HEK293 (cell line): ENCODE measurements around the gene PMP22.
A peak's percentile ranks its signal among the peaks of the same experiment; 100 is the strongest.
"Not testable (repeated sequence)": the region's sequence is repeated elsewhere in the genome, so short reads cannot be mapped to it uniquely, and the experiment has no call there.

Source experiments
- CTCF ChIA-PET: fragments of 350-600 bp; formaldehyde crosslinking; extraction: SDS; loops from one replicate; lab custom pipeline; 2021; ENCODE audit warnings: antibody characterized with exemption; lab: Yijun Ruan, JAX
- POLR2A ChIA-PET: fragments of 300-600 bp; formaldehyde crosslinking; extraction: SDS; loops from one replicate; lab custom pipeline; 2020; ENCODE audit warnings: antibody characterized with exemption, inconsistent platforms; lab: Yijun Ruan, JAX
- H3K27ac ChIP-seq: fragments of 200-500 bp; sonication (Bioruptor generic); 2 replicates; pipeline ENCODE4 v1.5.1; 2014; ENCODE audit warnings: low read depth, low read length, control low read depth, inconsistent platforms; ENCODE audit errors: extremely low read depth
- H3K36me3 ChIP-seq, 2 experiments: fragments of 200-500 bp in 1 of 2; sonication (Bioruptor generic) in 1 of 2; 1 replicate in 1 of 2; 2 replicates in 1 of 2; pipeline ENCODE4 v1.5.1; 2014 to 2017; ENCODE audit warnings: inconsistent platforms in 2 of 2, low read length in 2 of 2; ENCODE audit not compliant: control insufficient read depth in 2 of 2, insufficient read depth in 1 of 2
- H3K4me1 ChIP-seq: fragments of 200-500 bp; sonication (Bioruptor generic); 2 replicates; pipeline ENCODE4 v1.5.1; 2014; ENCODE audit warnings: mild to moderate bottlenecking, low read length, inconsistent platforms; ENCODE audit not compliant: control insufficient read depth, insufficient read depth
- H3K4me3 ChIP-seq: 2 replicates; pipeline ENCODE4 v1.5.1; 2011; ENCODE audit warnings: low read depth, mild to moderate bottlenecking, control low read depth, low read length, moderate library complexity
- H3K9me3 ChIP-seq: fragments of 200-500 bp; sonication (Bioruptor generic); 2 replicates; pipeline ENCODE4 v1.5.1; 2014; ENCODE audit warnings: low read depth, low read length, inconsistent platforms; ENCODE audit not compliant: control insufficient read depth, insufficient read depth
- EGR2 ChIP-seq: fragments of 450-650 bp; formaldehyde crosslinking; IDR thresholded peaks from 2 replicates; pipeline ENCODE4 v1.5.1; 2016; ENCODE audit warnings: low read depth, missing biosample characterization, missing genetic modification characterization
- MZF1 ChIP-seq: fragments of 450-650 bp; formaldehyde crosslinking; IDR thresholded peaks from 2 replicates; pipeline ENCODE4 v1.5.1; 2017; ENCODE audit warnings: missing biosample characterization, missing genetic modification characterization, borderline replicate concordance
- YY2 ChIP-seq: fragments of 450-650 bp; formaldehyde crosslinking; IDR thresholded peaks from 2 replicates; pipeline ENCODE4 v1.5.1; 2016; ENCODE audit warnings: missing biosample characterization, missing genetic modification characterization
- ZBTB20 ChIP-seq: fragments of 450-650 bp; formaldehyde crosslinking; IDR thresholded peaks from 2 replicates; pipeline ENCODE4 v1.5.1; 2016; ENCODE audit warnings: missing biosample characterization, missing genetic modification characterization
- ZFHX2 ChIP-seq: fragments of 450-650 bp; formaldehyde crosslinking; conservative IDR thresholded peaks from 2 replicates; pipeline ENCODE4 v1.5.1; 2016; ENCODE audit warnings: missing biosample characterization, missing genetic modification characterization
- ZNF121 ChIP-seq: fragments of 450-650 bp; formaldehyde crosslinking; IDR thresholded peaks from 2 replicates; pipeline ENCODE4 v1.5.1; 2016; ENCODE audit warnings: missing biosample characterization, missing genetic modification characterization
- ZNF146 ChIP-seq: fragments of 450-650 bp; formaldehyde crosslinking; IDR thresholded peaks from 2 replicates; pipeline ENCODE4 v1.5.1; 2016; ENCODE audit warnings: missing biosample characterization, missing genetic modification characterization
- ZNF175 ChIP-seq: fragments of 450-650 bp; formaldehyde crosslinking; IDR thresholded peaks from 2 replicates; pipeline ENCODE4 v1.5.1; 2016; ENCODE audit warnings: missing biosample characterization, missing genetic modification characterization
- ZNF211 ChIP-seq: fragments of 450-650 bp; formaldehyde crosslinking; IDR thresholded peaks from 2 replicates; pipeline ENCODE4 v1.5.1; 2016; ENCODE audit warnings: low read depth, missing biosample characterization, missing genetic modification characterization
- ZNF23 ChIP-seq: fragments of 450-650 bp; formaldehyde crosslinking; IDR thresholded peaks from 2 replicates; pipeline ENCODE4 v1.5.1; 2016; ENCODE audit warnings: missing biosample characterization, missing genetic modification characterization, borderline replicate concordance
- ZNF341 ChIP-seq: fragments of 450-650 bp; formaldehyde crosslinking; IDR thresholded peaks from 2 replicates; pipeline ENCODE4; 2016; ENCODE audit warnings: low read depth, missing biosample characterization, missing genetic modification characterization
- ZNF350 ChIP-seq: fragments of 450-650 bp; formaldehyde crosslinking; IDR thresholded peaks from 2 replicates; pipeline ENCODE4 v1.5.0; 2017; ENCODE audit warnings: missing biosample characterization, mild to moderate bottlenecking, missing genetic modification characterization
- ZNF433 ChIP-seq: fragments of 450-650 bp; formaldehyde crosslinking; IDR thresholded peaks from 2 replicates; pipeline ENCODE4 v1.5.1; 2016; ENCODE audit warnings: missing biosample characterization, missing genetic modification characterization, low read depth
- ZNF521 ChIP-seq: fragments of 450-650 bp; formaldehyde crosslinking; IDR thresholded peaks from 2 replicates; pipeline ENCODE4 v1.5.1; 2017; ENCODE audit warnings: missing biosample characterization, mild to moderate bottlenecking, missing genetic modification characterization
- ZNF548 ChIP-seq: fragments of 450-650 bp; formaldehyde crosslinking; IDR thresholded peaks from 2 replicates; pipeline ENCODE4 v1.5.1; 2016; ENCODE audit warnings: missing biosample characterization, missing genetic modification characterization
- ZNF549 ChIP-seq: fragments of 450-650 bp; IDR thresholded peaks from 2 replicates; pipeline ENCODE4 v1.5.1; 2018; ENCODE audit warnings: missing biosample characterization, missing genetic modification characterization, mild to moderate bottlenecking, inconsistent platforms, moderate library complexity
- ZNF585B ChIP-seq: fragments of 450-650 bp; formaldehyde crosslinking; IDR thresholded peaks from 2 replicates; pipeline ENCODE4 v1.5.1; 2016; ENCODE audit warnings: missing biosample characterization, missing genetic modification characterization
- ZNF654 ChIP-seq: fragments of 450-650 bp; formaldehyde crosslinking; IDR thresholded peaks from 2 replicates; pipeline ENCODE4 v1.5.1; 2016; ENCODE audit warnings: low read depth, missing biosample characterization, missing genetic modification characterization
- ZNF664 ChIP-seq: fragments of 450-650 bp; formaldehyde crosslinking; IDR thresholded peaks from 2 replicates; pipeline ENCODE4 v1.5.1; 2016; ENCODE audit warnings: missing biosample characterization, missing genetic modification characterization
- ZNF670 ChIP-seq: fragments of 450-650 bp; formaldehyde crosslinking; IDR thresholded peaks from 2 replicates; pipeline ENCODE4 v1.5.1; 2016; ENCODE audit warnings: missing biosample characterization, missing genetic modification characterization, low read depth
- ZNF785 ChIP-seq: fragments of 450-650 bp; formaldehyde crosslinking; IDR thresholded peaks from 2 replicates; pipeline ENCODE4 v1.5.1; 2016; ENCODE audit warnings: missing biosample characterization, missing genetic modification characterization
- ZNF791 ChIP-seq: fragments of 450-650 bp; formaldehyde crosslinking; IDR thresholded peaks from 2 replicates; pipeline ENCODE4 v1.5.1; 2016; ENCODE audit warnings: missing biosample characterization, missing genetic modification characterization
- TF ChIP-seq, protein P1 (sequence below): fragments of 450-650 bp; formaldehyde crosslinking; IDR thresholded peaks from 2 replicates; pipeline ENCODE4 v1.5.1; 2016; ENCODE audit warnings: missing biosample characterization, missing genetic modification characterization
- TF ChIP-seq, protein P2 (sequence below): fragments of 450-650 bp; formaldehyde crosslinking; IDR thresholded peaks from 2 replicates; pipeline ENCODE4 v1.5.1; 2016; ENCODE audit warnings: missing biosample characterization, missing genetic modification characterization

Gene PMP22

DNA sequence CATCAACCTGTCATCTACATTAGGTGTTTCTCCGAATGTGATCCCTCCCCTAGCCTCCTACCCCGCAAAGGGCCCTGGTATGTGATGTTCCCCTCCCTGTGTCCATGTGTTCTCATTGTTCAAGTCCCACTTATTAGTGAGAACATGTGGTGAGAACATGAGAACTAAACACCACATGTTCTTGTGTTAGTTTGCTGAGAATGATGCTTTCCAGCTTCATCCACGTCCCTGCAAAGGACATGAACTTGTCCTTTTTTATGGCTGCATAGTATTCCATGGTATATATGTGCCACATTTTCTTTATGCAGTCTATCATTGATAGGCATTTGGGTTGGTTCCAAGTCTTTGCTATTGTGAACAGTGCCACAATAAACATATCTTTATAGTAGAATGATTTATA, 43.3 kb downstream of the PMP22 start:
- H3K27ac ChIP-seq, POLR2A ChIA-PET, H3K36me3 ChIP-seq, H3K4me3 ChIP-seq, CTCF ChIA-PET, H3K4me1 ChIP-seq, H3K9me3 ChIP-seq: not testable (repeated sequence)
- TF ChIP-seq ZNF146, result peak; percentile 63

DNA sequence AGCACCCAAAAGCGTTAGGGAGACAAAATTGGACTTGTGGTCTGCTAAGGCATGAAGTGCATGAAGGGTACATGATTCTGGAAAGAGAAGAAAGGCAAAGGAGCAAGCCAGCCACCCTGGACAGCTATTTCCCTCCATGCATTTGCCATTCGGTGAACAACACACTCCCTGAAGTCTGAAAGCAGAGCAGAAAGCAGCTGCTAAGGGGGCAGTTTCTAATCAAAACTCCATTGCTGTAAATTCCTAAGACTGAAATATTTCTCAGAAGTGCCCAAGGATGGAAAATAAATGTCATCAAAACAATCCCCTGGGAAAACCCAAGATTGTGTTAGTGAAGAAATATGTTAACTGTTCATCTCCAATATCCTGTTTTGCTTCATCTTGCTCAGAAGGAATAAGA, 44.3 kb downstream of the PMP22 start:
- no peaks in the 10 kb centered on the region for H3K9me3 ChIP-seq
- CTCF ChIA-PET, result no interaction called here

DNA sequence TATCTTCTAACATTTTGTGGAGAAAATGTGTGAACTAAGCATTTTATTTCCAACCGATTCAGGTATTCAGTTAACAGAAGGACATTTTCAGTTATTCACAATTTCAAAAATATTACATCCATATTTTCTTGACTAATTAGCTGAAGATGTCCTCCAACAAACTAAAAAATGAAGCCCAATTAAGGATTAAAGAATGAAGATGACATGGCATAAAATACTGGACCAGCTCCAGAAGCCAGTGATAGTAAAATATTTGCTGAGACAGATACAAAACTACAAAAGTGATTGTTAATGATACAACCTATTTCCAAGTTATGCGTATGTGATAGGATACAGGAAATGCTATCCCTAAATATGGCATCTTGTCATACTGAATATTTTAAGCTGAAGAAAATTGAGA, 48.6 kb downstream of the PMP22 start:
- POLR2A ChIA-PET, result no interaction called here

More for the DNA sequence above, 44.3 kb downstream of the PMP22 start:
- TF ChIP-seq ZNF341, result no peak
- no peak for TF ChIP-seq EGR2 (tag by site-specific recombination)
- H3K4me1 ChIP-seq, result no peaks in the 10 kb centered on the region
- POLR2A ChIA-PET, result no interaction called here
- no peaks in the 10 kb centered on the region for H3K36me3 ChIP-seq
- H3K4me3 ChIP-seq, result no peak overlapping the region
- no peak overlapping the region for H3K27ac ChIP-seq

DNA sequence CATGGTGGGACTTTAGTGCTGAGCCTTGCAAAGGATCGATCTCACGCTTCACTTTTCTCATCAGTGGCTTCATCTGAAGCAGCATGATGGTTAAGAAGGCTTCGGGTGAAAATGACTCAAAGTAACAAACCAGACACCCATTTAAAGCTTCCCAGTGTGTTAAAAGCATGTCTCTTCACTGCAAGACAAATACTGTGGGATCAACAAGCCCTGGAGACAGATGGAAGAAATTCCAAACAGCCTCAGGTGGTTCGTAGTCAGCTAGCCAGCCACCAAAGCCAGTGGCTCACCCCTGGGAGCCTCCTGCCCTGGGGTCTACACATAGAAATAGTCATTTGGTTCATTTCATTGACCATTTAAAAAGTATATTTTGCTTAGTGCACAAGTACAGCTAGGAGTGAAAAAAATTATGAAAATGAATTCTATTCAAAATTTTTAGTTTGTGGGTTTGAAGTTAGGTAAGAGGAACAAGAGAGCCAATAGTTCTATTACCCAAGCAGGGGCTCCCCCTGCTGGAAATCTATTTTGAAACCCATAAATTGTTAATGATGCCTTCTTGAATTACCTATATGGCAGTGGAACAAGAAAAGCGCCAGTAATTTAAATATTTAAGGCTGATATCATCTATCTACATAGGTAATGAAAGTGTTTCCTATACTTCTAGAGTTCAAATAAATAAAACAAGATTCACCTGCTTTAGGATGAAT, 51.6 kb downstream of the PMP22 start:
- Histone ChIP-seq H3K36me3 (no peaks in the 10 kb centered on the region), H3K4me3 (no peak overlapping the region), H3K9me3 (no peaks in the 10 kb centered on the region), H3K4me1 (no peaks in the 10 kb centered on the region), H3K27ac (no peak overlapping the region)
- ChIA-PET CTCF (interaction anchor here (0.7 to 1.9 kb wide), 18 partner anchors 9 to 327 kb away, joined by 3 to 8 read pairs (median 4); no protein-coding TSS in a partner anchor), POLR2A (no interaction called here)
- peak; percentile 35 for TF ChIP-seq ZNF654 (tag by site-specific recombination)
- no peak for TF ChIP-seq ZNF175 (tag by site-specific recombination)
- no peak for TF ChIP-seq ZBTB20
- no peak for TF ChIP-seq ZNF664 (tag by site-specific recombination)

More for the DNA sequence above, 48.6 kb downstream of the PMP22 start:
- H3K36me3 ChIP-seq, result no peaks in the 10 kb centered on the region
- no peaks in the 10 kb centered on the region for H3K4me1 ChIP-seq
- H3K9me3 ChIP-seq, result no peaks in the 10 kb centered on the region
- H3K27ac ChIP-seq, result no peak overlapping the region
- H3K4me3 ChIP-seq, result no peak overlapping the region
- TF ChIP-seq, protein P1, sequence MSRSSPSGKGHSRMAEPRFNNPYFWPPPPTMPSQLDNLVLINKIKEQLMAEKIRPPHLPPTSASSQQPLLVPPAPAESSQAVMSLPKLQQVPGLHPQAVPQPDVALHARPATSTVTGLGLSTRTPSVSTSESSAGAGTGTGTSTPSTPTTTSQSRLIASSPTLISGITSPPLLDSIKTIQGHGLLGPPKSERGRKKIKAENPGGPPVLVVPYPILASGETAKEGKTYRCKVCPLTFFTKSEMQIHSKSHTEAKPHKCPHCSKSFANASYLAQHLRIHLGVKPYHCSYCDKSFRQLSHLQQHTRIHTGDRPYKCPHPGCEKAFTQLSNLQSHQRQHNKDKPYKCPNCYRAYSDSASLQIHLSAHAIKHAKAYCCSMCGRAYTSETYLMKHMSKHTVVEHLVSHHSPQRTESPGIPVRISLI (tag by site-specific recombination), result no peak
- no peak for TF ChIP-seq ZBTB20
- no peak for TF ChIP-seq MZF1 (tag by site-specific recombination)
- TF ChIP-seq ZNF350, result no peak
- TF ChIP-seq ZNF791 (tag by site-specific recombination), result no peak
- TF ChIP-seq ZNF121 (tag by site-specific recombination), result no peak
- TF ChIP-seq ZNF670 (tag by site-specific recombination), result no peak
- CTCF ChIA-PET, result interaction anchor here (0.6 to 0.8 kb wide), 3 partner anchors 31 to 60 kb away, joined by 3 to 6 read pairs (median 3); no protein-coding TSS in a partner anchor

DNA sequence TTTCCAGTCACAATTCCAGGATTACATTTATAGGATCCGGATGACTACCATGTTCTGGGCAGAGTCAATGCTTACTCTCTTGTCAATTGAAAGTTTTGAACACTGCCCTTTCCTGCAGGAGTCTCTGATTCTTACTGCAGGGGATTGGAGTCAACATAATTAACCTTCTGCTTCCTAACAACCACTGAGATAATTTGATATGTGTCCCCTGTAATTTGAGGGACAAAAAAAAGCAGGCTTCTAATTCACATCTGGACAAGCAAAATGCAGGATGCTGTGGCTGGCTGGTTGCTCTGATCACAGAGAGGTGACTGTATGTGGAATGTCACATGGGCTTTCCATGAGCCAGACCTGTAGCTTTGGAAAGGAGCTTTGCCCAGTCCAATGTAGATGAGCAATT, 54.9 kb downstream of the PMP22 start:
- CTCF ChIA-PET, result interaction anchor here (0.6 to 1.8 kb wide), 3 partner anchors 52 to 284 kb away, joined by 3 to 4 read pairs (median 3); no protein-coding TSS in a partner anchor
- H3K4me3 ChIP-seq, result no peak overlapping the region
- no peak overlapping the region for H3K27ac ChIP-seq
- H3K9me3 ChIP-seq, result no peaks in the 10 kb centered on the region
- POLR2A ChIA-PET, result no interaction called here
- H3K4me1 ChIP-seq, result no peaks in the 10 kb centered on the region
- no peaks in the 10 kb centered on the region for H3K36me3 ChIP-seq
- TF ChIP-seq ZNF785 (tag by site-specific recombination), result no peak
- TF ChIP-seq ZNF211 (tag by site-specific recombination), result no peak
- TF ChIP-seq ZNF521 (tag by site-specific recombination), result no peak
- TF ChIP-seq ZFHX2 (tag by site-specific recombination), result no peak
- no peak for TF ChIP-seq ZNF548 (tag by site-specific recombination)
- TF ChIP-seq ZNF433 (tag by site-specific recombination), result no peak
- TF ChIP-seq, protein P2, sequence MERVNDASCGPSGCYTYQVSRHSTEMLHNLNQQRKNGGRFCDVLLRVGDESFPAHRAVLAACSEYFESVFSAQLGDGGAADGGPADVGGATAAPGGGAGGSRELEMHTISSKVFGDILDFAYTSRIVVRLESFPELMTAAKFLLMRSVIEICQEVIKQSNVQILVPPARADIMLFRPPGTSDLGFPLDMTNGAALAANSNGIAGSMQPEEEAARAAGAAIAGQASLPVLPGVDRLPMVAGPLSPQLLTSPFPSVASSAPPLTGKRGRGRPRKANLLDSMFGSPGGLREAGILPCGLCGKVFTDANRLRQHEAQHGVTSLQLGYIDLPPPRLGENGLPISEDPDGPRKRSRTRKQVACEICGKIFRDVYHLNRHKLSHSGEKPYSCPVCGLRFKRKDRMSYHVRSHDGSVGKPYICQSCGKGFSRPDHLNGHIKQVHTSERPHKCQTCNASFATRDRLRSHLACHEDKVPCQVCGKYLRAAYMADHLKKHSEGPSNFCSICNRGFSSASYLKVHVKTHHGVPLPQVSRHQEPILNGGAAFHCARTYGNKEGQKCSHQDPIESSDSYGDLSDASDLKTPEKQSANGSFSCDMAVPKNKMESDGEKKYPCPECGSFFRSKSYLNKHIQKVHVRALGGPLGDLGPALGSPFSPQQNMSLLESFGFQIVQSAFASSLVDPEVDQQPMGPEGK (tag by site-specific recombination), result no peak
- TF ChIP-seq ZNF585B (tag by site-specific recombination), result no peak
- TF ChIP-seq YY2 (tag by site-specific recombination), result no peak
- no peak for TF ChIP-seq ZNF549
- TF ChIP-seq ZNF23 (tag by site-specific recombination), result no peak
